PFSK-1 (cell line): ENCODE data around the gene RFX4.

ENCODE experiments used
- FOXP2 ChIP-seq: optimal IDR thresholded peaks from 2 replicates; pipeline ENCODE3; 2011; ENCODE audit warnings: borderline replicate concordance, control low read depth, inconsistent platforms; ENCODE audit not compliant: insufficient read depth; ENCODE audit errors: extremely low read length, extremely low read depth
- POLR2AphosphoS5 ChIP-seq: IDR thresholded peaks from 2 replicates; pipeline ENCODE4 v1.6.1; 2012; ENCODE audit warnings: low read depth, mild to moderate bottlenecking, control low read depth, low read length, moderate library complexity
- REST ChIP-seq, 2 experiments: IDR thresholded peaks; 2 replicates each; pipeline versions ENCODE4 v1.6.1 to v1.8.0; 2011 to 2012; ENCODE audit warnings: low read depth in 2 of 2, low read length in 2 of 2, control low read depth in 1 of 2, inconsistent platforms in 1 of 2, mild to moderate bottlenecking in 1 of 2, moderate library complexity in 1 of 2; ENCODE audit not compliant: insufficient read depth in 1 of 2
- SIN3A ChIP-seq: IDR thresholded peaks from 2 replicates; pipeline ENCODE4 v1.6.1; 2012; ENCODE audit warnings: mild to moderate bottlenecking, low read length, moderate library complexity, borderline replicate concordance; ENCODE audit not compliant: insufficient read depth
- TAF1 ChIP-seq: IDR thresholded peaks from 2 replicates; pipeline ENCODE4 v1.6.1; 2012; ENCODE audit warnings: low read length, control low read depth, borderline replicate concordance; ENCODE audit not compliant: insufficient read depth

- TF ChIP-seq POLR2AphosphoS5, result no peak
- TF ChIP-seq REST (IDR thresholded peaks at IDR 0.05; ENCODE audit: insufficient read depth in 1 of 2, low read depth in 2 of 2, low read length in 2 of 2), result no peak
- TF ChIP-seq TAF1, result no peak
- no peak for TF ChIP-seq SIN3A
- no peak for TF ChIP-seq FOXP2
These were observed 17.7 kb downstream of the RFX4 start for GRCh38 chr12:106600503-106600902.
